A549 (cell line): ENCODE data around the gene PRPF40A. TPM values are rescaled to one million over a fixed set of nuclear protein-coding genes. Genes with fewer than 3 reads are reported as not detected.
A peak's percentile ranks its signal among the peaks of the same experiment; 100 is the strongest.
"Not testable (repeated sequence)": the region's sequence is repeated elsewhere in the genome, so short reads cannot be mapped to it uniquely, and the experiment has no call there.

Experiments
- ATAC-seq, 2 experiments: fragments of 200-7000 bp in 1 of 2; fragments of >200 bp in 1 of 2; cut with Nextera tagmentation in 1 of 2; cut with Tn5 transposase in 1 of 2; 3 replicates each; pipeline versions ENCODE4 v1.8.0 to v1.9.1; 2018 to 2020; ENCODE audit warnings: mild to moderate bottlenecking in 1 of 2, moderate library complexity in 1 of 2
- CTCF ChIA-PET: fragments of 300-600 bp; sonication (Branson Sonifier 250); formaldehyde crosslinking; extraction: SDS; loops from one replicate; lab custom pipeline; 2021; ENCODE audit warnings: antibody characterized with exemption, inconsistent platforms; lab: Yijun Ruan, JAX
- POLR2A ChIA-PET: fragments of 350-600 bp; formaldehyde crosslinking; extraction: SDS; loops from one replicate; lab custom pipeline; 2021; ENCODE audit warnings: antibody characterized with exemption, inconsistent platforms; lab: Yijun Ruan, JAX
- DNase-seq, 2 experiments: peaks; one replicate each; pipeline versions ENCODE4 v3.0.0 to v3.0.0-alpha.2; 2011 to 2016; ENCODE audit warnings: low read depth in 1 of 2, low spot score in 1 of 2
- FAIRE-seq: peaks from 2 replicates; lab custom pipeline; 2011; peaks lifted over from hg19 to GRCh38; lab: Jason Lieb, UNC
- H3K27ac ChIP-seq, 2 experiments: fragments of >200 bp; sonication (Bioruptor Twin); formaldehyde crosslinking; 3 replicates each; pipeline ENCODE4 v1.5.1; 2016 to 2017
- H3K4me1 ChIP-seq: fragments of >200 bp; sonication (Bioruptor Twin); formaldehyde crosslinking; 3 replicates; pipeline ENCODE4 v1.6.1; 2016
- H3K4me2 ChIP-seq: fragments of >200 bp; sonication (Bioruptor Twin); formaldehyde crosslinking; 3 replicates; pipeline ENCODE4 v1.6.1; 2016
- H3K4me3 ChIP-seq: fragments of >200 bp; sonication (Bioruptor Twin); formaldehyde crosslinking; 3 replicates; pipeline ENCODE4 v1.5.1; 2016
- H3K9me3 ChIP-seq: fragments of >200 bp; sonication (Bioruptor Twin); formaldehyde crosslinking; 3 replicates; pipeline ENCODE4 v1.6.1; 2016
- FOSB ChIP-seq: fragments of 250-450 bp; sonication (Bioruptor Pico); IDR thresholded peaks from 2 replicates; pipeline ENCODE4 v1.5.0; 2020; ENCODE audit warnings: mild to moderate bottlenecking, moderate library complexity
- FOXS1 ChIP-seq: fragments of 250-450 bp; sonication (Bioruptor Pico); IDR thresholded peaks from 2 replicates; pipeline ENCODE4 v1.5.0; 2020; ENCODE audit warnings: mild to moderate bottlenecking, moderate library complexity
- HOXA7 ChIP-seq: fragments of 250-450 bp; sonication (Bioruptor Pico); IDR thresholded peaks from 2 replicates; pipeline ENCODE4 v1.5.0; 2020; ENCODE audit warnings: mild to moderate bottlenecking, moderate library complexity
- JUNB ChIP-seq: fragments of >200 bp; sonication (Bioruptor Twin); formaldehyde crosslinking; IDR thresholded peaks from 2 replicates; pipeline ENCODE4 v1.6.1; 2016
- KDM5A ChIP-seq: fragments of 200-600 bp; sonication (generic); IDR thresholded peaks from 2 replicates; pipeline ENCODE4 v1.6.1; 2016; ENCODE audit warnings: antibody characterized with exemption, mild to moderate bottlenecking
- NPAS2 ChIP-seq: fragments of 250-450 bp; sonication (Bioruptor Pico); IDR thresholded peaks from 2 replicates; pipeline ENCODE4 v1.8.0; 2022; ENCODE audit warnings: mild to moderate bottlenecking, moderate library complexity, borderline replicate concordance
- NR3C1 ChIP-seq: fragments of >200 bp; sonication (Bioruptor Twin); formaldehyde crosslinking; IDR thresholded peaks from 3 replicates; pipeline ENCODE4 v1.6.1; 2017
- PHF8 ChIP-seq: fragments of 200-600 bp; sonication (generic); IDR thresholded peaks from 2 replicates; pipeline ENCODE4 v1.6.1; 2016; ENCODE audit warnings: low read depth, mild to moderate bottlenecking, antibody characterized with exemption, moderate library complexity, borderline replicate concordance
- RAD21 ChIP-seq, 2 experiments: fragments of >200 bp in 1 of 2; sonication (Bioruptor Twin) in 1 of 2; formaldehyde crosslinking in 1 of 2; IDR thresholded peaks in 1 of 2; conservative IDR thresholded peaks in 1 of 2; 2 replicates in 1 of 2; 3 replicates in 1 of 2; pipeline ENCODE4 v1.6.1; 2012 to 2018; ENCODE audit warnings: inconsistent platforms in 1 of 2
- RNF2 ChIP-seq: fragments of 200-600 bp; sonication (generic); IDR thresholded peaks from 2 replicates; pipeline ENCODE4 v1.6.1; 2016; ENCODE audit warnings: low read depth, mild to moderate bottlenecking, antibody characterized with exemption, moderate library complexity, borderline replicate concordance
- SMC3 ChIP-seq: fragments of >200 bp; sonication (Bioruptor Twin); formaldehyde crosslinking; IDR thresholded peaks from 3 replicates; pipeline ENCODE4 v1.6.1; 2018; ENCODE audit warnings: inconsistent platforms
- ZC3H11A ChIP-seq: fragments of 450-650 bp; IDR thresholded peaks from 2 replicates; pipeline ENCODE4 v1.6.1; 2014; ENCODE audit warnings: antibody characterized with exemption, mild to moderate bottlenecking
- ZNF302 ChIP-seq: fragments of 250-450 bp; sonication (Bioruptor Pico); IDR thresholded peaks from 2 replicates; pipeline ENCODE4 v1.9.0; 2021; ENCODE audit warnings: inconsistent platforms, mild to moderate bottlenecking, moderate library complexity
- WGBS: methylation state at CpG from one replicate; pipeline ENCODE4 v1.1.6; 2017; ENCODE audit errors: missing lambda C conversion rate; 5-methylcytosine and 5-hydroxymethylcytosine counted together
- polyA plus RNA-seq, 4 experiments: library from polyadenylated mRNA; depleted of rRNA in 3 of 4; stranded (reverse); fragments of >200 nt; fragmentation: RNase III in 1 of 4; extraction: RNeasy Plus Mini Kit Qiagen cat#74134 plus additional on column Dnase treatment in 1 of 4; gene quantifications; 2 replicates in 3 of 4; 3 replicates in 1 of 4; pipeline ENCODE4 v1.2.3, GENCODE V29; 2011 to 2017
- TF ChIP-seq, protein P1 (sequence below): fragments of 250-450 bp; sonication (Bioruptor Pico); IDR thresholded peaks from 2 replicates; pipeline ENCODE4 v1.5.0; 2020; ENCODE audit warnings: low read depth, mild to moderate bottlenecking, moderate library complexity
- TF ChIP-seq, protein P2 (sequence below): fragments of >200 bp; sonication (Bioruptor Twin); formaldehyde crosslinking; IDR thresholded peaks from 3 replicates; pipeline ENCODE4 v1.5.1; 2016
- TF ChIP-seq, protein P3 (sequence below): IDR thresholded peaks from 2 replicates; pipeline ENCODE4 v1.6.1; 2012
- TF ChIP-seq, protein P4 (sequence below): fragments of 200-600 bp; sonication (generic); IDR thresholded peaks from 2 replicates; pipeline ENCODE4 v1.6.1; 2016; ENCODE audit warnings: antibody characterized with exemption, mild to moderate bottlenecking, moderate library complexity

The PRPF40A gene
- polyA plus RNA-seq, 2 of the 4 experiments (the other 2 are of a cell fraction) = 75.1 to 186 TPM

DNA sequence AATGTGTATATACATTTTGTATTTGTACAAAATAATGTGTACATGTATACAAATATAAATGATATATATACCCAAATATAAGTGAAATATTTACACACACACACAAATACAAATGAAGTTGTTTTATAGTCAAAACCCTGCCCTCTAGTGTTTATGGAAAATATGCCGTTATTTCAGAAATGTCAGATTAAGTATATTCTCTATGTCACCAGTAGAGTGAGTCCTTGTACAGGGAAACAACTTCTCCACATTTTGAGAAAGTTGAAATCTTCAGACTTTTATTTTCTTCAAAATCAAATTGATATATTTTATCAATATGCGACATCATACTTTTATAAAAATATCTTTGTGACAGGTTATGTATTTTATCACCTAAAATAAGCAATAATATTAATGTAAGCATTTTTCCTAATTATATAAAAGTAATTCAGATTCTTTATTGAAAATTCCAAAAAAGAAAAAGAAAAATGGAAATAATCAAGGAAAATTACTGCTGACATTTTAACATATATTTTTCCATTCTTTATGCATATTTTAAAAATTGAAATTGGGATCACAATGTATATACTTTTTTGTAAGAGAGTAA lies 23.6 kb upstream of the PRPF40A start:
- H3K4me3 ChIP-seq = no peak overlapping the region
- H3K4me1 ChIP-seq = no peaks in the 10 kb centered on the region
- H3K27ac ChIP-seq = no peak overlapping the region
- peak in 1 of 2 experiments; percentile 77; a peak in 3 of 6 replicates for ATAC-seq
- peak; percentile 26 to 72 for DNase-seq
- WGBS = 4% methylated on average over 2 of the region's 2 CpGs
- no peak for FAIRE-seq
- TF ChIP-seq FOSB (CRISPR knock-in tag) (no peak), FOXS1 (CRISPR knock-in tag) (no peak), JUNB (no peak), KDM5A (no peak), ZC3H11A (no peak), SMC3 (peak; percentile 77), RNF2 (no peak), NPAS2 (no peak), PHF8 (no peak), NR3C1 (no peak), RAD21 (conservative IDR thresholded peaks at IDR 0.05 in 1 of 2, IDR thresholded peaks at IDR 0.05 in 1 of 2) (peak; percentile 71 to 79)
- TF ChIP-seq, protein P1, sequence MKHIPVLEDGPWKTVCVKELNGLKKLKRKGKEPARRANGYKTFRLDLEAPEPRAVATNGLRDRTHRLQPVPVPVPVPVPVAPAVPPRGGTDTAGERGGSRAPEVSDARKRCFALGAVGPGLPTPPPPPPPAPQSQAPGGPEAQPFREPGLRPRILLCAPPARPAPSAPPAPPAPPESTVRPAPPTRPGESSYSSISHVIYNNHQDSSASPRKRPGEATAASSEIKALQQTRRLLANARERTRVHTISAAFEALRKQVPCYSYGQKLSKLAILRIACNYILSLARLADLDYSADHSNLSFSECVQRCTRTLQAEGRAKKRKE = no peak
- TF ChIP-seq, protein P2, sequence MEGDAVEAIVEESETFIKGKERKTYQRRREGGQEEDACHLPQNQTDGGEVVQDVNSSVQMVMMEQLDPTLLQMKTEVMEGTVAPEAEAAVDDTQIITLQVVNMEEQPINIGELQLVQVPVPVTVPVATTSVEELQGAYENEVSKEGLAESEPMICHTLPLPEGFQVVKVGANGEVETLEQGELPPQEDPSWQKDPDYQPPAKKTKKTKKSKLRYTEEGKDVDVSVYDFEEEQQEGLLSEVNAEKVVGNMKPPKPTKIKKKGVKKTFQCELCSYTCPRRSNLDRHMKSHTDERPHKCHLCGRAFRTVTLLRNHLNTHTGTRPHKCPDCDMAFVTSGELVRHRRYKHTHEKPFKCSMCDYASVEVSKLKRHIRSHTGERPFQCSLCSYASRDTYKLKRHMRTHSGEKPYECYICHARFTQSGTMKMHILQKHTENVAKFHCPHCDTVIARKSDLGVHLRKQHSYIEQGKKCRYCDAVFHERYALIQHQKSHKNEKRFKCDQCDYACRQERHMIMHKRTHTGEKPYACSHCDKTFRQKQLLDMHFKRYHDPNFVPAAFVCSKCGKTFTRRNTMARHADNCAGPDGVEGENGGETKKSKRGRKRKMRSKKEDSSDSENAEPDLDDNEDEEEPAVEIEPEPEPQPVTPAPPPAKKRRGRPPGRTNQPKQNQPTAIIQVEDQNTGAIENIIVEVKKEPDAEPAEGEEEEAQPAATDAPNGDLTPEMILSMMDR = peak; percentile 93
- TF ChIP-seq, protein P3, sequence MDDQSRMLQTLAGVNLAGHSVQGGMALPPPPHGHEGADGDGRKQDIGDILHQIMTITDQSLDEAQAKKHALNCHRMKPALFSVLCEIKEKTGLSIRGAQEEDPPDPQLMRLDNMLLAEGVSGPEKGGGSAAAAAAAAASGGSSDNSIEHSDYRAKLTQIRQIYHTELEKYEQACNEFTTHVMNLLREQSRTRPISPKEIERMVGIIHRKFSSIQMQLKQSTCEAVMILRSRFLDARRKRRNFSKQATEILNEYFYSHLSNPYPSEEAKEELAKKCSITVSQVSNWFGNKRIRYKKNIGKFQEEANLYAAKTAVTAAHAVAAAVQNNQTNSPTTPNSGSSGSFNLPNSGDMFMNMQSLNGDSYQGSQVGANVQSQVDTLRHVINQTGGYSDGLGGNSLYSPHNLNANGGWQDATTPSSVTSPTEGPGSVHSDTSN = no peak
- POLR2A ChIA-PET = no interaction called here
- no peak overlapping the region for H3K4me2 ChIP-seq
- CTCF ChIA-PET = interaction anchor here (0.6 to 1.2 kb wide), 4 partner anchors 14 to 780 kb away, joined by 3 to 5 read pairs (median 3); no protein-coding TSS in a partner anchor
- no peaks in the 10 kb centered on the region for H3K9me3 ChIP-seq

DNA sequence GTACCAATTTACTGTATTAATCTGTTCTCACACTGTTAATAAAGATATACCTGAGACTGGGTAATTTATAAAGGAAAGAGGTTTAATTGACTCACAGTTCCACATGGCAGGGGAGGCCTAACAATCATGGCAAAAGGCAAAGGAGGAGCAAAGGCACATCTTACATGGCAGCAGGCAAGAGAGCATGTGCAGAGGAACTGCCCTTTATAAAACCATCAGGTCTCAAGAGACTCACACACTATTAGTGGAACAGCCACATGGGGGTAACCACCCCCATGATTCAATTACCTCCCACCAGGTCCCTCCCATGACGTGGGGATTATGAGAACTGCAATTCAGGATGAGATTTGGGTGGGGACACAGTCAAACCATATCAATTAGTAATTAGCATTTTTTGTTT lies 22.4 kb upstream of the PRPF40A start:
- not testable (repeated sequence) for H3K4me1 ChIP-seq

DNA sequence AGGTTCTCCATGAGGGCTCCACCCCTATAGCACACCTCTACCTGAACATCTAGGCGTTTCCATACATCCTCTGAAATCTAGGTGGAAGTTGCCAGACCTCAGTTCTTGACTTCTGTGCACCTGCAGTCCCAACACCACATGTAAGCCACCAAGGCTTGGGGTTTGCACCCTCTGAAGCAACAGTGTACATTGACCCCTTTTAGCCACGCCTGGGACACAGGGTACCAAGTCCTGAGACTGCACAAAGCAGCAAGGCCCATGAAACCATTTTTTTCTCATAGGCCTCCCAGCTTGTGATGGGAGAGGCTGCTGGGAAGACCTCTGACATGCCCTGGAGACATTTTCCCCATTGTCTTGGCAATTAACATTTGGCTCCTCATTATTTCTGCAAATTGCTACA lies 21.2 kb upstream of the PRPF40A start:
- CTCF ChIA-PET = interaction anchor here (0.6 to 1.2 kb wide), 3 partner anchors 12 to 562 kb away, joined by 3 to 4 read pairs (median 3); no protein-coding TSS in a partner anchor
- DNase-seq (no peak), ATAC-seq (no peak), FAIRE-seq (no peak)
- POLR2A ChIA-PET = no interaction called here
- no peak for TF ChIP-seq NPAS2
- no peak for TF ChIP-seq ZNF302 (CRISPR knock-in tag)
- TF ChIP-seq, protein P4, sequence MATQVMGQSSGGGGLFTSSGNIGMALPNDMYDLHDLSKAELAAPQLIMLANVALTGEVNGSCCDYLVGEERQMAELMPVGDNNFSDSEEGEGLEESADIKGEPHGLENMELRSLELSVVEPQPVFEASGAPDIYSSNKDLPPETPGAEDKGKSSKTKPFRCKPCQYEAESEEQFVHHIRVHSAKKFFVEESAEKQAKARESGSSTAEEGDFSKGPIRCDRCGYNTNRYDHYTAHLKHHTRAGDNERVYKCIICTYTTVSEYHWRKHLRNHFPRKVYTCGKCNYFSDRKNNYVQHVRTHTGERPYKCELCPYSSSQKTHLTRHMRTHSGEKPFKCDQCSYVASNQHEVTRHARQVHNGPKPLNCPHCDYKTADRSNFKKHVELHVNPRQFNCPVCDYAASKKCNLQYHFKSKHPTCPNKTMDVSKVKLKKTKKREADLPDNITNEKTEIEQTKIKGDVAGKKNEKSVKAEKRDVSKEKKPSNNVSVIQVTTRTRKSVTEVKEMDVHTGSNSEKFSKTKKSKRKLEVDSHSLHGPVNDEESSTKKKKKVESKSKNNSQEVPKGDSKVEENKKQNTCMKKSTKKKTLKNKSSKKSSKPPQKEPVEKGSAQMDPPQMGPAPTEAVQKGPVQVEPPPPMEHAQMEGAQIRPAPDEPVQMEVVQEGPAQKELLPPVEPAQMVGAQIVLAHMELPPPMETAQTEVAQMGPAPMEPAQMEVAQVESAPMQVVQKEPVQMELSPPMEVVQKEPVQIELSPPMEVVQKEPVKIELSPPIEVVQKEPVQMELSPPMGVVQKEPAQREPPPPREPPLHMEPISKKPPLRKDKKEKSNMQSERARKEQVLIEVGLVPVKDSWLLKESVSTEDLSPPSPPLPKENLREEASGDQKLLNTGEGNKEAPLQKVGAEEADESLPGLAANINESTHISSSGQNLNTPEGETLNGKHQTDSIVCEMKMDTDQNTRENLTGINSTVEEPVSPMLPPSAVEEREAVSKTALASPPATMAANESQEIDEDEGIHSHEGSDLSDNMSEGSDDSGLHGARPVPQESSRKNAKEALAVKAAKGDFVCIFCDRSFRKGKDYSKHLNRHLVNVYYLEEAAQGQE = no peak
- no peak for TF ChIP-seq NR3C1
- TF ChIP-seq KDM5A = no peak
- no peak for TF ChIP-seq HOXA7 (CRISPR knock-in tag)
- no peaks in the 10 kb centered on the region for H3K4me1 ChIP-seq
- H3K9me3 ChIP-seq = no peaks in the 10 kb centered on the region
- 92% methylated on average over 2 of the region's 2 CpGs for WGBS
- H3K4me2 ChIP-seq = no peak overlapping the region
- H3K27ac ChIP-seq = no peak overlapping the region
- H3K4me3 ChIP-seq = no peak overlapping the region

More for the DNA sequence above, 22.4 kb upstream of the PRPF40A start:
- H3K4me3 ChIP-seq, H3K27ac ChIP-seq, POLR2A ChIA-PET, ATAC-seq, FAIRE-seq, DNase-seq, H3K9me3 ChIP-seq, H3K4me2 ChIP-seq: not testable (repeated sequence)
- 58% methylated on average over 1 of the region's 1 CpG for WGBS
- CTCF ChIA-PET = interaction anchor here (1.1 to 1.2 kb wide), 2 partner anchors 13 to 740 kb away, joined by 3 to 5 read pairs; no protein-coding TSS in a partner anchor

DNA sequence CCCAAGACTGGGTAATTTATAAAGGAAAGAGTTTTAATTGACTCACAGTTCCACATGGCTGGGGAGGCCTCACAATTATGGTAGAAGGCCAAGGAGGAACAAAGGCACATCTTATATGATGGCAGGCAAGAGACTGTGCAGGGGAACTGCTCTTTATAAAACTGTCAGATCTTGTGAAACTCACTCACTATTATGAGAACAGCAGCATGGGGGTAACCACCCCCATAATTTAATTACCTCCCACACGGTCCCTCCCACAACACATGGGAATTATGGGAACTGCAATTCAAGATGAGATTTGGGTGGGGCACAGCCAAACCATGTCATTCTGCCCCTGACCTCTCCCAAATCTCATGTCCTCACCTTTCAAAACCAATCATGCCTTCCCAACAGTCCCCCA lies 20.2 kb upstream of the PRPF40A start:
- H3K4me3 ChIP-seq, H3K4me1 ChIP-seq, H3K9me3 ChIP-seq, H3K27ac ChIP-seq, ATAC-seq, FAIRE-seq, DNase-seq, H3K4me2 ChIP-seq, POLR2A ChIA-PET: not testable (repeated sequence)
- CTCF ChIA-PET = interaction anchor here (1.2 kb wide), 1 partner anchor 14 kb away, joined by 3 read pairs; no protein-coding TSS in a partner anchor
- WGBS = 94% methylated on average over 1 of the region's 1 CpG
